H1 (cell line): Measurements from ENCODE around the gene SRGAP2C. TPM values are rescaled to one million over a fixed set of nuclear protein-coding genes. Genes with fewer than 3 reads are reported as not detected.
"Not testable (repeated sequence)": the region's sequence is repeated elsewhere in the genome, so short reads cannot be mapped to it uniquely, and the experiment has no call there.

Source experiments
- CTCF ChIA-PET: fragments of 300-600 bp; sonication (Branson Sonifier 250); formaldehyde crosslinking; loops from one replicate; lab custom pipeline; 2021; ENCODE audit not compliant: partially characterized antibody; lab: Charles Lee
- POLR2A ChIA-PET: fragments of 300-600 bp; sonication (Branson Sonifier 250); formaldehyde crosslinking; loops from one replicate; lab custom pipeline; 2021; ENCODE audit warnings: inconsistent platforms; ENCODE audit not compliant: partially characterized antibody; lab: Charles Lee
- DNase-seq, 2 experiments: peaks; one replicate each; pipeline versions ENCODE4 v3.0.0 to v3.0.0-alpha.2; 2010 to 2022; ENCODE audit warnings: low spot score in 2 of 2, low read depth in 1 of 2, mixed read lengths in 1 of 2
- FAIRE-seq: peaks from 2 replicates; lab custom pipeline; 2011; peaks lifted over from hg19 to GRCh38; lab: Jason Lieb, UNC
- H2AFZ ChIP-seq: 2 replicates; pipeline ENCODE4 v1.8.1; 2012; ENCODE audit warnings: low read length, inconsistent platforms
- H2AK5ac ChIP-seq: 2 replicates; pipeline ENCODE4 v1.6.1; 2013; ENCODE audit warnings: low read depth, low read length
- H2BK120ac ChIP-seq: replicated peaks from 2 replicates; pipeline ENCODE3; 2013; ENCODE audit warnings: low read depth, low read length, inconsistent platforms
- H2BK12ac ChIP-seq: 2 replicates; pipeline ENCODE4 v1.6.1; 2013; ENCODE audit warnings: low read depth, low read length
- H2BK15ac ChIP-seq: 2 replicates; pipeline ENCODE4 v1.6.1; 2013; ENCODE audit warnings: low read length
- H2BK20ac ChIP-seq: 2 replicates; pipeline ENCODE4 v1.6.1; 2013; ENCODE audit warnings: low read length
- H2BK5ac ChIP-seq: 2 replicates; pipeline ENCODE4 v1.6.1; 2013; ENCODE audit warnings: low read depth, low read length
- H3K14ac ChIP-seq: 2 replicates; pipeline ENCODE4 v1.6.1; 2013; ENCODE audit warnings: inconsistent platforms; ENCODE audit not compliant: insufficient read length
- H3K18ac ChIP-seq: 2 replicates; pipeline ENCODE4 v1.6.1; 2013; ENCODE audit warnings: low read length; ENCODE audit errors: extremely low read depth
- H3K23ac ChIP-seq: 2 replicates; pipeline ENCODE4 v1.6.1; 2013; ENCODE audit warnings: inconsistent platforms; ENCODE audit not compliant: insufficient read length
- H3K23me2 ChIP-seq: 2 replicates; pipeline ENCODE4 v1.6.1; 2013; ENCODE audit warnings: low read depth, low read length
- H3K27ac ChIP-seq: 2 replicates; pipeline ENCODE4 v1.6.1; 2011; ENCODE audit warnings: low read depth, low read length, inconsistent platforms
- H3K27me3 ChIP-seq, 4 experiments: replicated peaks in 1 of 4; 1 replicate in 1 of 4; 2 replicates in 3 of 4; pipeline versions ENCODE4 v1.6.1 to v1.8.1; 2011 to 2013; ENCODE audit warnings: low read length in 3 of 4, mild to moderate bottlenecking in 3 of 4, inconsistent platforms in 2 of 4, mixed read lengths in 2 of 4, moderate library complexity in 1 of 4; ENCODE audit not compliant: control insufficient read depth in 3 of 4, insufficient read depth in 3 of 4; ENCODE audit errors: extremely low read depth in 1 of 4
- H3K36me3 ChIP-seq, 4 experiments: 2 replicates each; pipeline versions ENCODE4 v1.6.1 to v1.8.1; 2011 to 2013; ENCODE audit warnings: mild to moderate bottlenecking in 4 of 4, low read length in 3 of 4, moderate library complexity in 2 of 4, control low read depth in 1 of 4, inconsistent platforms in 1 of 4; ENCODE audit not compliant: insufficient read depth in 4 of 4, control insufficient read depth in 2 of 4
- H3K4ac ChIP-seq: replicated peaks from 2 replicates; pipeline ENCODE3; 2013; ENCODE audit warnings: low read length, low read depth, mixed read lengths, inconsistent platforms; ENCODE audit not compliant: insufficient read length
- H3K4me1 ChIP-seq, 4 experiments: replicated peaks in 1 of 4; 1 replicate in 1 of 4; 2 replicates in 3 of 4; pipeline versions ENCODE4 v1.6.1 to v1.8.1; 2011 to 2013; ENCODE audit warnings: low read length in 3 of 4, inconsistent platforms in 2 of 4, mixed read lengths in 1 of 4; ENCODE audit not compliant: insufficient read depth in 4 of 4, control insufficient read depth in 3 of 4
- H3K4me2 ChIP-seq, 2 experiments: 2 replicates each; pipeline versions ENCODE4 v1.6.1 to v1.8.1; 2011 to 2013; ENCODE audit warnings: low read depth in 2 of 2, low read length in 2 of 2, control low read depth in 1 of 2, inconsistent platforms in 1 of 2, mild to moderate bottlenecking in 1 of 2; ENCODE audit not compliant: insufficient read depth in 1 of 2
- H3K4me3 ChIP-seq, 4 experiments: fragments of 200-600, 300-600 bp in 1 of 4; sonication (generic), shearing (Covaris generic), sonication (Bioruptor Twin) in 1 of 4; 2 replicates each; pipeline versions ENCODE4 v1.5.1 to v1.8.1; 2011 to 2016; ENCODE audit warnings: low read length in 4 of 4, low read depth in 3 of 4, control low read depth in 2 of 4, inconsistent platforms in 2 of 4, mild to moderate bottlenecking in 2 of 4, mixed read lengths in 1 of 4, moderate library complexity in 1 of 4; ENCODE audit not compliant: insufficient read depth in 2 of 4; ENCODE audit errors: extremely low read depth in 1 of 4
- H3K56ac ChIP-seq: replicated peaks from 2 replicates; pipeline ENCODE3; 2013; ENCODE audit warnings: low read depth, mild to moderate bottlenecking, mixed read lengths, low read length, inconsistent platforms; ENCODE audit not compliant: insufficient read length
- H3K79me1 ChIP-seq: 2 replicates; pipeline ENCODE4 v1.6.1; 2013; ENCODE audit warnings: low read depth, low read length, control low read depth
- H3K79me2 ChIP-seq, 2 experiments: 2 replicates each; pipeline versions ENCODE4 v1.6.1 to v1.8.1; 2012 to 2013; ENCODE audit warnings: low read length in 2 of 2, mild to moderate bottlenecking in 2 of 2, inconsistent platforms in 1 of 2; ENCODE audit not compliant: insufficient read depth in 2 of 2, control insufficient read depth in 1 of 2
- H3K9ac ChIP-seq, 4 experiments: replicated peaks in 1 of 4; 1 replicate in 1 of 4; 2 replicates in 3 of 4; pipeline versions ENCODE4 v1.6.1 to v1.8.1; 2011 to 2013; ENCODE audit warnings: low read depth in 3 of 4, low read length in 3 of 4, control low read depth in 2 of 4, mild to moderate bottlenecking in 2 of 4, moderate library complexity in 2 of 4, inconsistent platforms in 1 of 4; ENCODE audit errors: extremely low read depth in 1 of 4
- H3K9me3 ChIP-seq, 2 experiments: 2 replicates each; pipeline versions ENCODE4 v1.6.1 to v1.8.1; 2012 to 2013; ENCODE audit warnings: mild to moderate bottlenecking in 2 of 2, moderate library complexity in 2 of 2, control low read depth in 1 of 2, inconsistent platforms in 1 of 2, low read depth in 1 of 2, low read length in 1 of 2, mixed read lengths in 1 of 2; ENCODE audit not compliant: insufficient read depth in 2 of 2
- H4K20me1 ChIP-seq, 2 experiments: replicated peaks in 1 of 2; 2 replicates each; pipeline versions ENCODE3 to v1.8.1; 2011 to 2013; ENCODE audit warnings: inconsistent platforms in 2 of 2, low read length in 2 of 2, mild to moderate bottlenecking in 1 of 2; ENCODE audit not compliant: insufficient read depth in 2 of 2, control insufficient read depth in 1 of 2
- H4K5ac ChIP-seq: 2 replicates; pipeline ENCODE4 v1.6.1; 2013; ENCODE audit warnings: low read length, low read depth, mixed read lengths, inconsistent platforms; ENCODE audit not compliant: insufficient read length
- H4K8ac ChIP-seq: 2 replicates; pipeline ENCODE4 v1.8.0; 2013; ENCODE audit warnings: mild to moderate bottlenecking, moderate library complexity, low read length, inconsistent platforms; ENCODE audit not compliant: insufficient read depth; ENCODE audit errors: extremely low read depth
- H4K91ac ChIP-seq: replicated peaks from 2 replicates; pipeline ENCODE3; 2013; ENCODE audit warnings: low read length, mixed read lengths, inconsistent platforms; ENCODE audit not compliant: insufficient read length
- WGBS, 2 experiments: shearing (Covaris generic) in 1 of 2; methylation state at CpG; one replicate each; pipeline versions ENCODE4 v1.1.6 to v1.1.7; 2013 to 2015; ENCODE audit warnings: low lambda C conversion rate in 2 of 2, mixed read lengths in 2 of 2, inconsistent platforms in 1 of 2, low coverage in 1 of 2, missing lambda C conversion rate in 1 of 2; ENCODE audit not compliant: insufficient replicate concordance in 2 of 2, insufficient coverage in 1 of 2, insufficient read length in 1 of 2; ENCODE audit errors: extremely low coverage in 1 of 2, missing lambda C conversion rate in 1 of 2; 5-methylcytosine and 5-hydroxymethylcytosine counted together
- polyA plus RNA-seq, 7 experiments: library from polyadenylated mRNA; depleted of rRNA in 3 of 7; stranded (reverse) in 5 of 7; unstranded in 2 of 7; fragments of >200 nt in 5 of 7; fragments of 200-250 nt in 2 of 7; gene quantifications; 1 replicate in 5 of 7; 2 replicates in 1 of 7; 4 replicates in 1 of 7; pipeline versions ENCODE4 v1.2.1 to v1.2.3, GENCODE V29; 2011 to 2013; ENCODE audit warnings: missing spikeins in 2 of 7, mixed read lengths in 2 of 7
- total RNA-seq: library from RNA; stranded (reverse); fragmentation: NEBNext Ultra II Directional; extraction: Animal tissue kit (Norgen Biotek cat#: 25700); gene quantifications from 2 replicates; pipeline ENCODE4 v1.2.1, GENCODE V29; 2021

Gene SRGAP2C
- total and polyA plus RNA-seq, 2 of the 8 experiments (the other 6 are each of a cell fraction or from before 2014, with no cell fraction given) = 2.5 to 25.2 TPM

DNA sequence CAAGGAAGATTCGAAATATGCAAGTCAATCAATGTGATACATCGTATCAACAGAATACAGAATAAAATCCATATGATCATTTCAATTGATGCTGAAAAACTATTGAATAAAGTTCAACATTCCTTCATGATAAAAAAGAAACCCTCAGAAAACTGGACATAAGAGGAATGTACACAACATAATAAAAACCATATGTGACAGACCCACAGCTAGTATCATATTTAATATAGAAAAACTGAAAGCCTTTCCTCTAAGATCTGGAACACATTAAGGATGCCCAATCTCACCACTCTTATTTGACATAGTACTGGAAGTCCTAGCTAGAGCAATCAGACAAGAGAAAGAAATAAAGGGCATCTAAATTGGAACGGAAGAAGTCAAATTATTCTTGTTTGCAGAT lies 254.1 kb downstream of the SRGAP2C start:
- H3K9ac ChIP-seq, H3K4me1 ChIP-seq, H3K23ac ChIP-seq, H3K23me2 ChIP-seq, POLR2A ChIA-PET, H3K4me2 ChIP-seq, H3K14ac ChIP-seq, H3K18ac ChIP-seq, H3K9me3 ChIP-seq, H3K27me3 ChIP-seq, CTCF ChIA-PET, H4K5ac ChIP-seq, H3K4me3 ChIP-seq, H4K20me1 ChIP-seq, H2AFZ ChIP-seq, H3K27ac ChIP-seq, H2BK20ac ChIP-seq, H3K79me1 ChIP-seq, H2BK12ac ChIP-seq, H3K79me2 ChIP-seq, H4K91ac ChIP-seq, H2BK5ac ChIP-seq, H2AK5ac ChIP-seq, DNase-seq, H2BK15ac ChIP-seq, H3K36me3 ChIP-seq, H3K56ac ChIP-seq, H3K4ac ChIP-seq, H4K8ac ChIP-seq, H2BK120ac ChIP-seq: not testable (repeated sequence)
- 88% methylated on average over 3 of the region's 3 CpGs; no CpG with 5 or more reads in 1 of the 2 experiments for WGBS, 2 experiments
- peak; percentile 66 for FAIRE-seq
